Skin epidermis (tissue), 12 donors: ENCODE data around the gene GSG1L.

Experiments
- H3K27ac ChIP-seq, 21 experiments: fragments of 200-600 bp; sonication (generic) in 11 of 21; one replicate each; pipeline ENCODE4 v1.5.0; 2020; ENCODE audit warnings: mild to moderate bottlenecking in 3 of 21, inconsistent platforms in 2 of 21, moderate library complexity in 2 of 21
- H3K4me3 ChIP-seq, 7 experiments: fragments of 200-600 bp; sonication (generic) in 2 of 7; one replicate each; pipeline ENCODE4 v1.5.0; 2020; ENCODE audit warnings: inconsistent platforms in 2 of 7, mild to moderate bottlenecking in 2 of 7, moderate library complexity in 1 of 7

Gene GSG1L

GRCh38 chr16:28093385-28093725 lies 29.8 kb upstream of the GSG1L start:
- no peak overlapping the region for H3K27ac ChIP-seq
- no peak overlapping the region for H3K4me3 ChIP-seq

GRCh38 chr16:28092721-28093384 lies 29.3 kb upstream of the GSG1L start:
- Histone ChIP-seq H3K27ac (peak overlapping the region in 2 of 21 experiments; percentile 11 to 44), H3K4me3 (no peak overlapping the region)

- no peak overlapping the region for H3K27ac ChIP-seq
- no peak overlapping the region for H3K4me3 ChIP-seq
Observed at GRCh38 chr16:28091656-28092055, 28.1 kb upstream of the GSG1L start.

- H3K4me3 ChIP-seq = no peak overlapping the region
Observed at GRCh38 chr16:28090646-28091377, 27.3 kb upstream of the GSG1L start.

GRCh38 chr16:28089992-28090365 lies 26.5 kb upstream of the GSG1L start:
- H3K27ac ChIP-seq = no peak overlapping the region
- H3K4me3 ChIP-seq = no peak overlapping the region

More at GRCh38 chr16:28090646-28091377, 27.3 kb upstream of the GSG1L start:
- H3K27ac ChIP-seq = no peak overlapping the region

- H3K4me3 ChIP-seq = no peak overlapping the region
- H3K27ac ChIP-seq = no peak overlapping the region
Observed at GRCh38 chr16:28089205-28089991, 25.9 kb upstream of the GSG1L start.

- no peak overlapping the region for H3K4me3 ChIP-seq
- H3K27ac ChIP-seq = no peak overlapping the region
Observed at GRCh38 chr16:28087675-28088300, 24.3 kb upstream of the GSG1L start.

GRCh38 chr16:28087140-28087660 lies 23.7 kb upstream of the GSG1L start:
- H3K27ac ChIP-seq = no peak overlapping the region
- H3K4me3 ChIP-seq = no peak overlapping the region

GRCh38 chr16:28086186-28087139 lies 22.9 kb upstream of the GSG1L start:
- Histone ChIP-seq H3K4me3 (no peak overlapping the region), H3K27ac (no peak overlapping the region)

GRCh38 chr16:28085389-28086171 lies 22.1 kb upstream of the GSG1L start:
- Histone ChIP-seq H3K27ac (no peak overlapping the region), H3K4me3 (no peak overlapping the region)

- Histone ChIP-seq H3K4me3 (no peak overlapping the region), H3K27ac (no peak overlapping the region)
Observed at GRCh38 chr16:28084209-28084608, 20.7 kb upstream of the GSG1L start.

- Histone ChIP-seq H3K27ac (peak overlapping the region in 5 of 21 experiments; percentile 21 to 44 (median 32)), H3K4me3 (no peak overlapping the region)
Observed at GRCh38 chr16:28082624-28083023, 19.1 kb upstream of the GSG1L start.

GRCh38 chr16:28081391-28081968 lies 18.0 kb upstream of the GSG1L start:
- no peak overlapping the region for H3K27ac ChIP-seq
- H3K4me3 ChIP-seq = no peak overlapping the region

- Histone ChIP-seq H3K27ac (no peak overlapping the region), H3K4me3 (no peak overlapping the region)
Observed at GRCh38 chr16:28078261-28078660, 14.7 kb upstream of the GSG1L start.

- no peak overlapping the region for H3K27ac ChIP-seq
Observed at GRCh38 chr16:28073836-28074235, 10.3 kb upstream of the GSG1L start.

GRCh38 chr16:28072087-28072486 lies 8.6 kb upstream of the GSG1L start:
- H3K4me3 ChIP-seq = no peak overlapping the region

More at GRCh38 chr16:28073836-28074235, 10.3 kb upstream of the GSG1L start:
- H3K4me3 ChIP-seq = no peak overlapping the region

GRCh38 chr16:28069971-28070794 lies 6.7 kb upstream of the GSG1L start:
- Histone ChIP-seq H3K4me3 (no peak overlapping the region), H3K27ac (no peak overlapping the region)

More at GRCh38 chr16:28072087-28072486, 8.6 kb upstream of the GSG1L start:
- no peak overlapping the region for H3K27ac ChIP-seq
